Medulla oblongata (tissue), 1 donor: ENCODE results near the gene H19.

ENCODE experiments used
- DNase-seq: peaks from one replicate; pipeline ENCODE4 v3.0.0-alpha.2; 2015; ENCODE audit errors: extremely low spot score

The H19 gene

DNA sequence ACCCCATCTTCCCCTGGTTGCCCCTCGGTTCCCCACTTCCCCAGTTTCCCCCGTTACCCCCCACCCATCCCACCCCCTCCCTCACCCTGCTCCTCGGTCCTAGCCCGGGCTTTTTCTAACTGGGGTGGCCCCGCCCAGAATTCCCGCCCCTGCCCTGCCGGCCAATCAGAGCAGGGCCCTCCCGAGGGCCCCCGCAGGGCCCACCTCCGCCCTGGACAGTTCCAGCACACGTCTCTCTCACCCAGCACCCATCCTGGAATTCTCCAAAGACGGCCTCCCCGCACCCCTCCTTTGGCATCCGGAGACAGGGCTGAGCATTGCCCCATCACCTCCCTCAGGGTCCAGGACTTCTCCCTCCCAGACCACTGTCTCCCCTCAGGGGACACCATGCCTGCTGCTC, at the start of gene H19:
TSS of gene H19 (minus strand) at position 88 of the 400 bp plus-strand sequence.
- DNase-seq, result no peak

DNA sequence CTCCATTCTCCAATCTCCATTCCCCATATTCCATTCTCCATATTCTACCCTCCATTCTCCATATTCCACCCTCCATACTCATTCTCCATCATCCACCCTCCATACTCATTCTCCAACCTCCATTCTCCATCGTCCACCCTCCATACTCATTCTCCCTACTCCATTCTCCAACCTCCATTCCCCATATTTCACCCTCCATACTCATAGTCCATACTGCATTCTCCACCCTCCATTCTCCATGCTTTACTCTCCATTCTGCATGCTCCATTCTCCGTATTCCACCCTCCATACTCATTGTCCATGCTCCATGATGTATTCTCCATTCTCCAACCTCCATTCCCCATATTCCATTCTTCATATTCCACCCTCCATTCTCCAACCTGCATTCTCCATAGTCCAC, 44.3 kb upstream of the H19 start:
- DNase-seq, result no peak

GRCh38 chr11:2041153-2041552, 43.5 kb upstream of the H19 start:
- no peak for DNase-seq

GRCh38 chr11:2039198-2039759, 41.6 kb upstream of the H19 start:
- DNase-seq, result no peak

- DNase-seq, result no peak
Measured at GRCh38 chr11:2036863-2037486, 39.3 kb upstream of the H19 start.

DNA sequence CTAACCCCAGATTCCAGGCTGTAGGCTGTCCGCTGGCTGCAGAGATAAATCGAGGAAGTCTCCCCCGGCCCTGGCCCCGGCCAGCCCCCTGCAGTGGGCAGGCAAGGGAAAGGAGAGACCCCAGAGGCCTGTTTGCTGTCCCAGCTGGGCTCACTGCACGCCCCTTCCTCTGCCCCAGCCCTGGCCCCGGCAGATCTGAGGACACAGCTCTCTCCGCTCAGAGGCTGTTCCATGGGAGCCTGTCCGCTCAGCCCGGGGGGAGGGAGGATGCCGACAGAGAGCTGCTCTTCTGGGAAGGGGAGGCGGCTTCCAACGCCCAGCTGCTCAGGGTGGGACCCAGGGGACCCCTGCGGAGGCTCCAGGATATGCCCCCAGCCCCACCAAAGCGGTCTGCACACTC, 37.7 kb upstream of the H19 start:
- no peak for DNase-seq

DNA sequence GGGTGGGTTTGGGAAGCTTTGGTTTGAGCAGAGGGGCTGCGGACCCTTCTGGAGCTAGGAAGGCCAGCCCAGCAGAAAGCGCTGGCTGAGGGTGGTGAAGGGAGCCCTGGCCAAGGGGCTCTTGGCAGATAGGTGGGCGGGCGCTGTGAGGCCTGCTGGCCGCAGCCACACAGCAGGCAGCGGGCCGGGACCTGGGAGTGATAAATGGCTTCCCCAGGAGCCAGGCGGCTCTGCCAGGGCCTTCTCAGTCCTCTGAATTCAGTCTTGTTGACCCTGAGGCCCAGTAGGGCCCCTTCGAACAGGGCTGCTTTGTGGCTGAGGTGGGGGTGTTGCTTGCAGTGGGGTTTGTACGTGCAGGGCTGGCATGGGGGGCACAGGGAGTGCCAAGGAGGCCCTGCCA, 33.4 kb upstream of the H19 start:
- DNase-seq, result no peak

DNA sequence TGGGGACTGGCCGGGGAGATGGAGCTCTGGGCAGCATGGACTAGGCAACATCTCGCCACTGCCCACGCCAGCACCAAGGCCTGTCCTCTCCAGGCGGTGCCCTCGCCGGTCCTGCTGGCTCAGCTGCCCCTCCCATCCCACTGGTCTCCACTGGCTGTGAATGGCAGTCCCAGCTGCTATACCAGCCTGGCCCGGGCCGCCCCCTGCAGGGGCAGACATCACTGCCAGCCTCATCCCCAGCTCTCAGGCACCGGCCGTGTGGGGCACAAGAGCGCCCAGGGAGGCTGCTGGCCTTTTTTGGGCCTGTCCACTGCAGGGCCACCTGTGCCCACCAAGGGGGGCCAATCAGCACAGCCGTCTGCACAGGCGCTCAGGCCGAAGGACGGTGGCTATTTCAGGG, 30.1 kb upstream of the H19 start:
- DNase-seq, result no peak

DNA sequence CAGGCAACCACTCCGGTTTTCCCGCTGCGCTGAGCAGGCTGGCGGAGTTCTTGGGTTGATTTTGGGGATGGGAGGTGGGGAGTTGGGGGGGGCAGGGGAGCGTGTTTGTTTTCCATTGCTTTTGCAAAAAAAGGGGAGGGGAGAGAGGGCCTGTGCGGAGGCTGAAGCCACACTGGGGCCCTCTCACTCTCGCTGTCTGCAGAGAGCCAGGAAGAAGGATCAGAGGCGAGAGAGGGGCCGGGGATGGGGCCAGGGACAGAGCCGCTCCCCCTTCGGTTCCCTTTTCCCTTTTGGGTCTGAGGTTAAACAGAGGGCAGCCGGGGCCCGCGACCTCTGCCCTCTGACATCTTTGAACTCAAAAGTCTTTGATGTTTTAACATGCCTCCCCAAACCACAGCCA, 17.4 kb upstream of the H19 start:
- DNase-seq, result no peak

- DNase-seq, result no peak
Measured at GRCh38 chr11:2012440-2012839, 14.8 kb upstream of the H19 start.

DNA sequence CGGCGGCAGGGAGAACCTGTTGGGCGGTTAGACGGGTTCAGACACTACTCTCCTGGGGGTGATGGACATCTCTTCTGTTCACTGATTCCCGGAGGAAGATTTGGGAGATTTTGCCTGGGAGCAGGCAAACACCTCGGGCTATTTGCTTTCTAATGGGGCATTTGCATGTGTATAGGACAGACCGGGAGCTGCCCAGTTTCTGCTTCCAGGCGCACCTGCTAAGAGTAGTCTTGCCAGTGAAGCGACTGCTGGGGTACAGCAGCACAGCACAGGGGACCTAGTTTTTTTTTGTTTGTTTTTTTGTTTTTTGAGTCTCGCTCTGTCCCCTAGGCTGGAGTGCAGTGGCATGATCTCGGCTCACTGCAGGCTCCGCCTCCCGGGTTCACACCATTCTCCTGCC, 6.8 kb upstream of the H19 start:
- DNase-seq, result no peak

DNA sequence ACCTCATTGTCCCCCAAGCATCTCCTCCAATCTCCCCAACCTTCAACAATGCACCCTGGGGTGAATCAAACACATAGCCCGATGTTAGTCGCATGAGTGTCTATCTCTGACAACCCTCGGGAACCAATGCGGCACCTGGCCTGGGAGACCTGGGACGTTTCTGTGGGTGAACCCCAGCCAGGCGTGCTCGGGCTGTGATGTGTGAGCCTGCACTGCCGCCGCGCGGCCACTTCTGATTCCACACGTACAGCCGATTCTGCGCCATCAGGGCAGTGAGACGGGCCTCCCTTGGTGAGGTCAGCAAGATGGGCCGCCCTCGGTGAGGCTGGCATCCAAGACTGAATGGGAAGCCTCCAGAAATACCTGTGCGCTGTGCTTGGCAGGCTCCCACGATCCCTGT, 5.2 kb upstream of the H19 start:
- no peak for DNase-seq

GRCh38 chr11:2002042-2002776, 4.6 kb upstream of the H19 start:
- DNase-seq, result no peak

DNA sequence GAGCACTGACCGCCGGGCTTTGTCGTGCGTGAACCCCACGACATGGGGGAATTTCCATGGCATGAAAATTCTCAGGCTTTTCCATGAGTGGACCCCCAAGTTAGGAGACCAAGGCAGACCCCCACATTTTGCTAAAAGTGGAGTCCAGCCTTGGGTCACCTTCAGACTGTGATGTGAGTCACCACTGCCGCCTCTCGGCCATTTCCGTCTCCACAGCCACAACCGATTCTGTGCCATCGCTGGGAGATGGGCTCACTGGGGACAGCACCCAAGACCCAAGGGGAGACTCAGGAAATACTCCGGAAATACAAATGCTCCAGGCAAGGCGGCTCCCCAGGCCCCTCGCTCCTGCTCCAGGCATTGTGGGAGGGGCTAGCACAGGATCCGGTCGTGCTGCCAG, 1.2 kb upstream of the H19 start:
- no peak for DNase-seq

GRCh38 chr11:1998290-1998689, 648 bp upstream of the H19 start:
- no peak for DNase-seq

DNA sequence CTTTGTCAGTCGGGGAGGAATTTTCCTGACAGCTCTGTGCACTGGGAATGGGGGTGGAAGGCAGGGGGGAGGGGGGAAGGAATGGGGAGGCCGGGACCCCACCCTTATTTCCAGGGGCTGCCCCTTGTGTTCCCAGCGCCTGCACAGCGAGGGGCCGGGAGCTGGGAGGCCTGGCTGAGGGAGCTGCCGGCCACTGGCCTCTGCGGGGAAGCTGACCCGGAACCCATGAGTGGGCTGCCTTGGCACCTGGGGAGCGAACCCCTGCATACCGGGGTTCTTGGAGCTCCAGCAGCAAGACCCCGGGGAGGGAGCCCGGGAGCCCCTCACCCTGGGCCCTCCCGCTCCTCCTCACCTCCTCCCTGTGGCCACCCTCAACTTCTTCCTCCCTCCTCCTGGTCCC, 3.5 kb downstream of the H19 start:
- DNase-seq, result no peak

DNA sequence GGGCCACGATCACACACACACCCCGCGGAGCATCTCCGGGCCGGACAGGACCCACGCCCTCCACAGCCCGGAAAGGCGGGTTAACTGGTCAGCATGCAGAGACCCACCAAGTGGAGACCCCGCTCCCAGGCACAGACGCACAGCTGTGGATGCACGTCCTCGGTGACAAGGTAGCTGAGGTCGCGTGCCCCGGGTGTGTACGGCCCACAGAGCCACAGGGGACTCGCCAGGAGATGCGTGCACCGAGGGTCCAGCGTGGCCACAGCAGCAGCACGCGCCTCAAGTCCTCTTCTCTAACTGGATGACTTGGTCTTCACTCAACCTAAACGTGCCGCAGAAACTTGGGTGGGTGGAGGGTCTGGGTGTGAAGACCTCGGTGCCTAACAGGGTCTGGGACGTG, 5.5 kb downstream of the H19 start:
- DNase-seq, result no peak

- no peak for DNase-seq
Measured at GRCh38 chr11:1990872-1991578, 6.6 kb downstream of the H19 start.

DNA sequence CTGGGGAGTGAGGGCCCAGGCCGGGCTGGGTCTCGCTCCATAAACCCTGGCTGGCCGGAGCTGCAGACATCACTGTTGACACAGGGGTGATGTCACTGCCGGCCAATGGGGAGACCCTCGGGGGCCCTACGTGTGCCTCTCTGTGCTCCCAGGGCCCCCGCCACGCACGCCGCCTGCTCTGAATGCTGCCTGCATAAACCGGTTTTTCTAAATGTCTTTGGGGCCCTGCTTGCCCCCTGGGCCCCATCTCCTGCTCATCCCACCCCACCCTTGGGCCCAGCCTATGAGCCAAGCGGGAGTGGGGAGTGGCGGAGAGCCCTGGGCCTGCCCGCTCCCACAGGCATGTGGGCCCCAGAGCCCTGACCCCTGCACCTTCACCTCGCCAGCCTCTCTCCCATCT, 7.7 kb downstream of the H19 start:
- no peak for DNase-seq

- DNase-seq, result no peak
Measured at GRCh38 chr11:1988667-1989317, 8.8 kb downstream of the H19 start.

DNA sequence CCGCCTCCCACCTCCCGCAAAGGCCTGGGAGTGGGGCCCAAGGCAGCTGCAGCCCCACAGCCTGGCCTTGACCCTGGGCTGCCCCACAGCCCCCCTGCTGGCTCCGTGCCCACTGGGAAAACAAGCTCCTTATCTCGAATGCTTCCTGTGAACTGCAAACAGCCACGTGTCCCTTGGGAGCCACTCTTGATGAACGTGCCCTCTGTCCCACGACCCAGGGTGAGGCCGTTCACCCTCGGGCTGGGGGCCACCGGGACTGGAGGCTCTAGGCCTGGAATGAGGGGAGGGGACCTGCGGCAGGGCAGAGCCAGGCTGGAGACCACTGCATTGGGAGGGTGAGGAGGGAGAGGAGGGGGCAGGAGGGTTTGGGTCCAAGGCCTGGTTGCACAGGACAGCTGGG, 9.5 kb downstream of the H19 start:
- no peak for DNase-seq

GRCh38 chr11:1987024-1987423, 10.6 kb downstream of the H19 start:
- DNase-seq, result no peak
